Astrocyte (in vitro differentiated cells and primary cell): ENCODE data around the gene FRMD8. TPM values are rescaled to one million over a fixed set of nuclear protein-coding genes. Genes with fewer than 3 reads are reported as not detected.

Experiments
- DNase-seq: peaks from one replicate; pipeline ENCODE4 v3.0.0-alpha.2; 2010; ENCODE audit warnings: low read depth
- FAIRE-seq: peaks from 2 replicates; lab custom pipeline; 2011; peaks lifted over from hg19 to GRCh38; lab: Jason Lieb, UNC
- H2AFZ ChIP-seq: 2 replicates; pipeline ENCODE4 v1.6.0; 2012; ENCODE audit warnings: low read depth, low read length, inconsistent platforms
- H3K27ac ChIP-seq: 2 replicates; pipeline ENCODE4 v1.5.1; 2011; ENCODE audit warnings: low read depth, low read length, inconsistent platforms
- H3K27me3 ChIP-seq: 2 replicates; pipeline ENCODE4 v1.6.0; 2011; ENCODE audit warnings: low read length, inconsistent platforms; ENCODE audit not compliant: insufficient read depth
- H3K36me3 ChIP-seq: 2 replicates; pipeline ENCODE4 v1.5.1; 2011; ENCODE audit warnings: low read length, inconsistent platforms; ENCODE audit not compliant: insufficient read depth
- H3K4me1 ChIP-seq: 2 replicates; pipeline ENCODE4 v1.5.1; 2011; ENCODE audit warnings: low read length, inconsistent platforms; ENCODE audit not compliant: insufficient read depth
- H3K4me2 ChIP-seq: 2 replicates; pipeline ENCODE4 v1.6.0; 2012; ENCODE audit warnings: low read length, inconsistent platforms
- H3K4me3 ChIP-seq: 2 replicates; pipeline ENCODE4 v1.5.1; 2011; ENCODE audit warnings: low read depth, mild to moderate bottlenecking, low read length, inconsistent platforms; ENCODE audit not compliant: insufficient read depth
- H3K79me2 ChIP-seq: 2 replicates; pipeline ENCODE4 v1.6.0; 2012; ENCODE audit warnings: mild to moderate bottlenecking, low read length, inconsistent platforms; ENCODE audit not compliant: insufficient read depth
- H3K9ac ChIP-seq: 2 replicates; pipeline ENCODE4 v1.6.0; 2012; ENCODE audit warnings: mild to moderate bottlenecking, low read length, inconsistent platforms
- H3K9me3 ChIP-seq: 2 replicates; pipeline ENCODE4 v1.5.1; 2012; ENCODE audit warnings: low read depth, mild to moderate bottlenecking, low read length, inconsistent platforms; ENCODE audit not compliant: insufficient read depth
- H4K20me1 ChIP-seq: 2 replicates; pipeline ENCODE4 v1.6.0; 2012; ENCODE audit warnings: low read length, inconsistent platforms; ENCODE audit not compliant: insufficient read depth
- H3K27ac Mint-ChIP-seq: one replicate; pipeline ENCODE4 v1.8.0; 2021; ENCODE audit warnings: mild to moderate bottlenecking, mixed read lengths; ENCODE audit not compliant: unreplicated experiment
- H3K27me3 Mint-ChIP-seq: one replicate; pipeline ENCODE4 v1.8.0; 2021; ENCODE audit warnings: low read depth, mixed read lengths; ENCODE audit not compliant: unreplicated experiment
- H3K36me3 Mint-ChIP-seq: one replicate; pipeline ENCODE4 v1.8.0; 2021; ENCODE audit warnings: low read depth, mixed read lengths; ENCODE audit not compliant: unreplicated experiment
- H3K4me1 Mint-ChIP-seq: one replicate; pipeline ENCODE4 v1.8.0; 2021; ENCODE audit warnings: low read depth, mixed read lengths; ENCODE audit not compliant: unreplicated experiment
- H3K4me3 Mint-ChIP-seq: one replicate; pipeline ENCODE4 v1.8.0; 2021; ENCODE audit warnings: mild to moderate bottlenecking, moderate library complexity, mixed read lengths; ENCODE audit not compliant: unreplicated experiment
- H3K9me3 Mint-ChIP-seq: one replicate; pipeline ENCODE4 v1.8.0; 2021; ENCODE audit warnings: mild to moderate bottlenecking, mixed read lengths; ENCODE audit not compliant: unreplicated experiment
- EZH2 ChIP-seq: IDR thresholded peaks from 2 replicates; pipeline ENCODE4 v1.6.1; 2012; ENCODE audit warnings: mild to moderate bottlenecking, low read length, inconsistent platforms; ENCODE audit not compliant: insufficient read depth
- total RNA-seq: library from RNA; stranded (reverse); gene quantifications from 2 replicates; pipeline ENCODE4 v1.2.1, GENCODE V29; 2021
- TF ChIP-seq, protein P1 (sequence below): IDR thresholded peaks from 2 replicates; pipeline ENCODE4 v1.5.1; 2011; ENCODE audit warnings: low read depth, mild to moderate bottlenecking, inconsistent platforms, low read length, moderate library complexity; ENCODE audit not compliant: insufficient read depth

Gene FRMD8
- total RNA-seq, 1 donor from 2014 or later: 61.2 TPM

DNA sequence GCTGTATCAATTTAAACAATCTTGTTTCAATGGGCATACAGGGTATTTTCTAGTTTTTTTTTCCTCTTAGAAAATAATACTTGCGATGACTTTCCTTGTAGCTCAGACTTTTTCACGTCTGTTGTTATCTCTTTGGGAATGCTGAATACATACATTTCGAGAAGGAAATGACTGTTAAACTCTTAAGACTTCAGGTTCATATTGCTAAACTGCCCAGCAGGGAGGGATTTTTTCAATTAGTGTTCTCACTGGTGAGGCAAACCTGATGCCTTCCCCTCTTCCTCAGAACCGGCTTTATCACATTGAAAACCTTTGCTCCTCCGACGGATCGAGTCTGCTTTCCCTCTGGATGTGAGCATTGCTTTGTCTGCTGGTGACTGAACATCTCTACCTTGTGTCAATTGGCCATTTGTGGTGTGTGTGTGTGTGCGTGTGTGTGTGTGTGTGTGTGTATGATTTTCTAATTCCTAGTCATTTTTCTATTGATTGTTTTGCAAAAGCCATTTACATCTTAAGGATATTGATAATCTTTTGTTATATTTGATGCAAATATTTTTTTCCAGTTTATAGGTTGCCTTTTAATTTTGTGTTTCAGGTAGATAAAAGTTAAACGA, 42.7 kb downstream of the FRMD8 start:
- H3K79me2 ChIP-seq: peaks cover 99% of the 10 kb centered on the region
- TF ChIP-seq, protein P1, sequence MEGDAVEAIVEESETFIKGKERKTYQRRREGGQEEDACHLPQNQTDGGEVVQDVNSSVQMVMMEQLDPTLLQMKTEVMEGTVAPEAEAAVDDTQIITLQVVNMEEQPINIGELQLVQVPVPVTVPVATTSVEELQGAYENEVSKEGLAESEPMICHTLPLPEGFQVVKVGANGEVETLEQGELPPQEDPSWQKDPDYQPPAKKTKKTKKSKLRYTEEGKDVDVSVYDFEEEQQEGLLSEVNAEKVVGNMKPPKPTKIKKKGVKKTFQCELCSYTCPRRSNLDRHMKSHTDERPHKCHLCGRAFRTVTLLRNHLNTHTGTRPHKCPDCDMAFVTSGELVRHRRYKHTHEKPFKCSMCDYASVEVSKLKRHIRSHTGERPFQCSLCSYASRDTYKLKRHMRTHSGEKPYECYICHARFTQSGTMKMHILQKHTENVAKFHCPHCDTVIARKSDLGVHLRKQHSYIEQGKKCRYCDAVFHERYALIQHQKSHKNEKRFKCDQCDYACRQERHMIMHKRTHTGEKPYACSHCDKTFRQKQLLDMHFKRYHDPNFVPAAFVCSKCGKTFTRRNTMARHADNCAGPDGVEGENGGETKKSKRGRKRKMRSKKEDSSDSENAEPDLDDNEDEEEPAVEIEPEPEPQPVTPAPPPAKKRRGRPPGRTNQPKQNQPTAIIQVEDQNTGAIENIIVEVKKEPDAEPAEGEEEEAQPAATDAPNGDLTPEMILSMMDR: no peak
- TF ChIP-seq EZH2: no peak
- peaks cover 6% of the 10 kb centered on the region for H3K36me3 Mint-ChIP-seq
- peak overlapping the region; percentile 88 for H3K27ac Mint-ChIP-seq
- H3K4me3 ChIP-seq: peak overlapping the region; percentile 95
- DNase-seq: peak; percentile 66
- no peak overlapping the region for H2AFZ ChIP-seq
- H3K4me2 ChIP-seq: peak overlapping the region; percentile 94
- peak overlapping the region; percentile 96 for H3K9ac ChIP-seq
- H3K36me3 ChIP-seq: peaks cover 23% of the 10 kb centered on the region
- H3K9me3 Mint-ChIP-seq: peaks cover 1% of the 10 kb centered on the region
- no peaks in the 10 kb centered on the region for H3K27me3 Mint-ChIP-seq
- peak overlapping the region; percentile 92 for H3K4me3 Mint-ChIP-seq
- FAIRE-seq: no peak
- H3K27me3 ChIP-seq: no peaks in the 10 kb centered on the region
- no peaks in the 10 kb centered on the region for H3K9me3 ChIP-seq
- peaks cover 100% of the 10 kb centered on the region for H4K20me1 ChIP-seq
- H3K4me1 ChIP-seq: peaks cover 35% of the 10 kb centered on the region
- peak overlapping the region; percentile 100 for H3K27ac ChIP-seq
- H3K4me1 Mint-ChIP-seq: peaks cover 56% of the 10 kb centered on the region

- no peak for TF ChIP-seq EZH2
- TF ChIP-seq, protein P1: no peak
- Histone ChIP-seq H3K27me3 (no peaks in the 10 kb centered on the region), H3K9ac (peak overlapping the region; percentile 96), H3K36me3 (peaks cover 28% of the 10 kb centered on the region), H4K20me1 (peaks cover 100% of the 10 kb centered on the region), H3K4me3 (peak overlapping the region; percentile 95), H3K4me2 (peak overlapping the region; percentile 94), H3K79me2 (peaks cover 99% of the 10 kb centered on the region), H3K9me3 (no peaks in the 10 kb centered on the region), H3K27ac (peak overlapping the region; percentile 65), H3K4me1 (peaks cover 38% of the 10 kb centered on the region), H2AFZ (no peak overlapping the region)
- Mint-ChIP-seq H3K4me3 (peak overlapping the region; percentile 92), H3K9me3 (no peaks in the 10 kb centered on the region), H3K27me3 (no peaks in the 10 kb centered on the region), H3K4me1 (peaks cover 56% of the 10 kb centered on the region), H3K36me3 (peaks cover 4% of the 10 kb centered on the region), H3K27ac (peak overlapping the region; percentile 86)
- FAIRE-seq (no peak), DNase-seq (peak; percentile 72)
Observed at GRCh38 chr11:65429724-65430405, 43.4 kb downstream of the FRMD8 start.
